ENCODE measurements around the gene KLC3.
"Not testable (repeated sequence)": the region's sequence is repeated elsewhere in the genome, so short reads cannot be mapped to it uniquely, and the experiment has no call there.

KLC3 gene

DNA sequence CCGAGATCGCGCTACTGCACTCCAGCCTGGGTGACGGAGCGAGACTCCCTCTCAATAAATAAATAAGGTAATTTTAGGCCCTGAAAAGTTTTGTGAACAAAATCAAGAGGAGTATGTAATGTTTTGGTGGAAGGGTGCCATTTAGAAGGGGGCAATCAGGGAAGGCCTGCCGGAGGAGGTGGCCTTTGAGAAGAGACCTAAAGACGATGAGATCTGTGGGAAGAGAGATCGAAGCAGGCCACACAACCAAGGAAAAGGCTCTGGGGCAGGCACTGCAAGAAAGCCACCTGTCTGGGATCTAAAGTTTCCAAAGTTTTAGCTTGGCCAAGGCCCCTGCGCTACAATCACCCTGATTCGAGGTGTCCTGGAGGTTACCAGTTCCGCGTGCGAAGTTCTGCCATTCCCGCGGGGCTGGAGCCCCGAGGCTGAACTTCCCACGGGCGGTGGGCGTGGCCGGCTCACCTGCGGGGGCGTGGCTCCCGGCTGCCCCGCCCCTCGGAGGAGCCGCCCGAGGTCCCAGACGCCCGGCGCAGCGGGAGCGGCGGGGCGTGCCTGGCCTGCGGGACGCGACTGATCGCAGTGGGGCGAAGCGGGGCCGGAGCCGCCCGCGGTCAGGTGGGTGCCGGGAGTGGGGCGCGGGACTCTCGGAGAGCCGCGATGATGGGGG lies at the start of gene KLC3:
KLC3 (plus strand) TSS at position 519 of the 667 bp plus-strand sequence. CDS start 4,792 bp downstream, outside the sequence.
- DNase-seq, result peak; percentile 42

DNA sequence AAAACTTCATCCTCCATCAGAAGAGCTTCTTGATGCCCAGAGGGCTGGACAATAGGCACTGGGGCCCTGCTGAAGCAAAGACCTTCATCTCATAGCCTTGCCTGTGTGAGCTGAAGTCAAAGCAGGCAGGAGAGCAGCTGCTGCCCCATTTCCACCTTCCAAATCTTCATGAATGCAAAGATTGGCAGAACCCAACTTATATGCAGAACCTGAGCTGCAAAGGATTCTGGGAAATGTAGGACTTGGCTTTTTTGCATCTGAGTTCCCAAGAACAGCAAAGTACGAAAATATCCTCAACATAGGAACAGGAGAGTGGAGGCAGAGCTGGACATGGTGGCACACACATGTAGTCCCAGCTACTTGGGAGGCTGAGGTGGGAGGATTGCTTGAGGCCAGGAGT lies 48.7 kb upstream of the KLC3 start:
- DNase-seq, result no peak

DNA sequence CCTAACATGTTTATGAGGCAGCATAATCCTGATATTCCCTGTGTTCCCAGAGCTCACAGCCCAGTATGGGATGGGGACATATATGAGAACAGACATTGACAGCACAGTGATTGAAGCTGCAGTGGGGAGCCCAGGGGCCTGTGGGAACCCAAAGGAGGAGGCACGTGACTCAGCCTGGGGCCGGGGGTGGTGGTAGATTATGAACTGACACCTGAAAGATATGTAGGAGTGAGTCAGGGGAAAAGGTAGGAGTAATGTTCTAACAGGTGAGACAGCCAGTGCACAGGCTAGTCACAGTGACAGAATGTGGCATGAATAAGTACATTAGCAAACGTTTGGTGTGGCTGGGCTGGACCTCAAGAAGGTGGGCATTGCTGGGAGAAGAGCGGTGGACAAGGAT lies 46.9 kb upstream of the KLC3 start:
- DNase-seq, result no peak

- peak; percentile 27 for DNase-seq
Measured at GRCh38 chr19:45294291-45295029, 46.1 kb upstream of the KLC3 start.

DNA sequence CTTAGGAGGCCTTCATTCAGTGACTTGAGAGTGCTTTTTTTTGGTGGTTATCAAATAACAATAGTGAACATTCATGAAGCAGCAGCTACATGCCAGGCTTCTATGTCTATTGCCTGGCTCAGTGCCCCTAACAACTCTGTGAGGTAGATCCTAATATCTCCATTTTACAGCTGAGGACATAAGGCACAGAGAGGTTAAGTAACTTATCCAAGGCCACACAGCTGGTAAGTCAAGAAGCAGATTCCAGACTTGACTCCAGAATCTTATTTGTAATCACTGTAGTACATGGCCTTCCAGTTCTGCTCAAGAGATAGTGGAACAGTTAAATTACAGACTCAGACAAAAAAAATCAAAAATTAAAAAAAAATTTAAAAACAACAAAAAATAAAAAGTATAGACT lies 44.7 kb upstream of the KLC3 start:
- DNase-seq, result no peak

DNA sequence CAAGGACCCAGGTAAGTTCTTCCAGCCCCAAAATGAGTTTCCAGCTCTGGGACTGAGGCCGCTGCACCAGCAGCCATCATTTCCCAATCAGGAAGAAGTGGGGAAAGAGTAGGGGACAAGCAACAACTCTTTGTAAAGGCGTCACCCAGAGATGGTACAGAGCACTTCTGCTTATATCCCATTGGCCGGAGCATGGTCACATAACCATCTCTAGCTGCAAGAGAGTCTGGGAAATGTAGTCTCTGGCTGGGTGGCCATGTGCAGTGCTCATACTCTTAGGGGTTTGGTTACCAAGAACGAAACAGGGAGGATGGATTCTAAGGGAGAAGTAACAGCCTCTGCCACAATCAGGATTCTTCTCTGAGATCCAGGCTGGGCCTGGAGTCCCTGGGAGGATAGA lies 44.2 kb upstream of the KLC3 start:
- peak; percentile 31 for DNase-seq

GRCh38 chr19:45297674-45298073 lies 42.9 kb upstream of the KLC3 start:
- no peak for DNase-seq

DNA sequence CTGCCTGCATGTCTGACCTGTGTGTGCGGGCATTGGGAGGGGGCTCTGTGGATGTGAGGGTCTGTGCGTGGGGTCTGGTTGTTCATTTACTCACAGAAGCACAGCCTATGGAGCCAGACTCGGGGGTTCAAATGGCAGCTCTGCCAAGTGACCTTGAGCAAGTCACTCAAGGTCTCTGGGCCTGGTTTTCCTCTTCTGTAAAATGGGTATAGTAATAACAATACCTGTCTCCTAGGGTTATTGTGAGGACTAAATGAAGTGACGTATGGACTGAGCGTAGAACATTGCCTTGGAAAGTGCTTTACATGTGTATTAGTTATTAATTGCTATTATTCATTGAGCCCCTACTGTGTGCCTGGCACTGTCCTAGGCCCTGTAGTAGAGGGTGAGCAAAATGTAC lies 42.3 kb upstream of the KLC3 start:
- no peak for DNase-seq

- DNase-seq, result no peak
Measured at GRCh38 chr19:45299719-45300118, 40.8 kb upstream of the KLC3 start.

DNA sequence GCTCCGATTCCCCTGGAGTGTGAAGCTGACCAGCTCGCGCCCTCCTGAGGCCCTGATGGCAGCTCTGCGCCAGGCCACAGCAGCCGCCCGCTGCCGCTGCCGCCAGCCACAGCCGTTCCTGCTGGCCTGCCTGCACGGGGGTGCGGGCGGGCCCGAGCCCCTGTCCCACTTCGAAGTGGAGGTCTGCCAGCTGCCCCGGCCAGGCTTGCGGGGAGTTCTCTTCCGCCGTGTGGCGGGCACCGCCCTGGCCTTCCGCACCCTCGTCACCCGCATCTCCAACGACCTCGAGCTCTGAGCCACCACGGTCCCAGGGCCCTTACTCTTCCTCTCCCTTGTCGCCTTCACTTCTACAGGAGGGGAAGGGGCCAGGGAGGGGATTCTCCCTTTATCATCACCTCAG lies 38.1 kb upstream of the KLC3 start:
- no peak for DNase-seq

DNA sequence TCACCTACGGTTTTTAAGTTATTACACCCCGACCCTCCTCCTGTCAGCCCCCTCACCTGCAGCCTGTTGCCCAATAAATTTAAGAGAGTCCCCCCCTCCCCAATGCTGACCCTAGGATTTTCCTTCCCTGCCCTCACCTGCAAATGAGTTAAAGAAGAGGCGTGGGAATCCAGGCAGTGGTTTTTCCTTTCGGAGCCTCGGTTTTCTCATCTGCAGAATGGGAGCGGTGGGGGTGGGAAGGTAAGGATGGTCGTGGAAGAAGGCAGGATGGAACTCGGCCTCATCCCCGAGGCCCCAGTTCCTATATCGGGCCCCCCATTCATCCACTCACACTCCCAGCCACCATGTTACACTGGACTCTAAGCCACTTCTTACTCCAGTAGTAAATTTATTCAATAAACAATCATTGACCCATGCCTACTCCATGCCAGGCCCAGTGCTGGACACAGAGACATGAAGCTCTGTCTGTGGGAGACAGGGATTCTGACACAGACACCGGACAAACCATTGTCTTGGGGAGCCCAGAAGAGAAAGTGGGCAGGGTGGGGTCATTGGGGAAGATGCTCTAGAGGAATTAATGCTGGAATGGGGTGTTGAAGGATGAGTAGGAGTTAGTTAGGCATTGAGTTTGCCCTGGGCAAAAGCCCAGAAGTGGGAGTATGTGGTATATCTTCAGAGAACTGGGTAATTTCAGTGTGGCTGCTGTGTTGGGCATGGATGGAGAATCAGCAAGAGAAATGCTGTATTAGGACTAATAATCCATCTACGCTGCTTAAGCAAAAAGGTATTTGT lies 37.1 kb upstream of the KLC3 start:
- no peak for DNase-seq

- DNase-seq, result no peak
Measured at GRCh38 chr19:45304141-45304926, 36.2 kb upstream of the KLC3 start.

- DNase-seq, result no peak
Measured at GRCh38 chr19:45305007-45305406, 35.5 kb upstream of the KLC3 start.

GRCh38 chr19:45305421-45305820 lies 35.1 kb upstream of the KLC3 start:
- no peak for DNase-seq

GRCh38 chr19:45306040-45306439 lies 34.5 kb upstream of the KLC3 start:
- no peak for DNase-seq

DNA sequence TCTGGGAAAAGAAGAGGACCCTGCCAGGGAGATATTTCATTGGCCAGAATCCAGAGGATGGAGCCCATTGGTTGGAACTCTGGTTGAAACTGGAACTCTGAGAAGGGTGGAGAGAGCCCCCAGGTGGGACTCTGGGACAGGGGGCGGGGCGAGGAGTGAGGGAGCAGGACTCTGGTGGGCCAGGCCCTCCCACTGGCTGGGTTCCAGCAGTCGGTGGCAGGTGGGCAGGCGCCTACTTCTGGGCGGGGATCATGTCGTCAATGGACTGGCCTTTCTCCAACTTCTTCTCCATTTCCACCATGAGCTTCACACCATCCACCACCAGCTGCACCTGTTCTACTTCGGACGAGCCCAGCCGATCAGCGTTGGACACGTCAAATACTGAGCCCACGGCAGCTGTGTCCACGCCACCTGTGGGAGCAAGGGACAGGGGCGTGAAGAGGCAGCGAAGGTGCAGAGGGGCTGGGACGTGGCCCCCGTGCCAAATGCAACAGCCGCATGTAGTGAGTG lies 34.0 kb upstream of the KLC3 start:
- DNase-seq, result peak; percentile 82

DNA sequence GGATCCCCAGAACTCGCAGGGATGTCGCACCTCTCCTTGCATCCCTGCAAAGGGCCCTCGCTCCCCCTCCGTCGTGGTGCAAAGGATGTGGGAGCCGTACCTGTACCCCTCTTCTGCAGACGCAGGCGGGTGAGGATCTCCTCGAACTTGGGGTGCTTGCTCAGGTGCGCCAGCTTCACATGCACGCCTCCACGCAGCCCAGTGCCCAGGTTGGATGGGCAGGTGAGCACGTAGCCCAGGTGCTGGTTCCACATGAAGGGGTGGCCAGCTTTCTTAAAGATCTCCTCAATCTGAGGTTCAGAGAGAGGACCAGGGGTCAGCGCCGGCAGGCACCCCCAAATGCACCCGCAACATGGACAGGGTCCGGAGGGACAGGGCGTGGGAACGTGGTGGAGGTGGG lies 33.2 kb upstream of the KLC3 start:
- no peak for DNase-seq

DNA sequence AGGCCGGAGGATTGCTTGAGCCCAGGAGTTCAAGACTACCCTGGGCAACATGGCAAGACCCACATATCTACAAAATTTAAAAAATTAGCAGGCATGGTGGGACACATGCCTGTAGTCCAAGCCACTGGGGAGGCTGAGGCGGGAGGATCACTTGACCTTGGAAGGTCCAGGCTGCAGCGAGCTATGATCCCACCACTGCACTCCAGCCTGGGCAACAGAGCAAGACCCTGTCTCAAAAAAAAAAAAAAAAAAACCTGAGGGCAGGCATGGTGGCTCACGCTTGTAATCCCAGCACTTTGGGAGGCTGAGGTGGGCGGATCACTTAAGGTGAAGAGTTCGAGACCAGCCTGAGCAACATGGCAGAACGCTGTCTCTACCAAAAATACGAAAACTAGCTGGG lies 31.2 kb upstream of the KLC3 start:
- DNase-seq, result not testable (repeated sequence)

- peak; percentile 28 for DNase-seq
Measured at GRCh38 chr19:45311621-45312020, 28.9 kb upstream of the KLC3 start.

DNA sequence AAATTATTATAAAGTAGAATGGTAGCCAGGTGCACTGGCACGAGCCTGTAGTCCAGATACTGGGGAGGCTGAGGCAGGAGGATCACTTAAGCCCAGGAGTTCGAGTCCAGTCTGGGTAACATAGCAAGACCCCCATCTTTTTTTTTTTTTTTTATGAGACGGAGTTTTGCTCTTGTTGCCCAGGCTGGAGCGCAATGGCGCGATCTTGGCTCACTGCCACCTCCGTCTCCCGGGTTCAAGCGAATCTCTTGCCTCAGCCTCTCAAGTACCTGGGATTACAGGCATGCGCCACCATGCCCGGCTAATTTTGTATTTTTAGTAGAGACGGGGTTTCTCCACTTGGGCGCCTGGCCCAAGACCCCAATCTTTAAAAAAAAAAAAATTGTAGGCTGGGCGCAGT lies 28.3 kb upstream of the KLC3 start:
- DNase-seq, result not testable (repeated sequence)

DNA sequence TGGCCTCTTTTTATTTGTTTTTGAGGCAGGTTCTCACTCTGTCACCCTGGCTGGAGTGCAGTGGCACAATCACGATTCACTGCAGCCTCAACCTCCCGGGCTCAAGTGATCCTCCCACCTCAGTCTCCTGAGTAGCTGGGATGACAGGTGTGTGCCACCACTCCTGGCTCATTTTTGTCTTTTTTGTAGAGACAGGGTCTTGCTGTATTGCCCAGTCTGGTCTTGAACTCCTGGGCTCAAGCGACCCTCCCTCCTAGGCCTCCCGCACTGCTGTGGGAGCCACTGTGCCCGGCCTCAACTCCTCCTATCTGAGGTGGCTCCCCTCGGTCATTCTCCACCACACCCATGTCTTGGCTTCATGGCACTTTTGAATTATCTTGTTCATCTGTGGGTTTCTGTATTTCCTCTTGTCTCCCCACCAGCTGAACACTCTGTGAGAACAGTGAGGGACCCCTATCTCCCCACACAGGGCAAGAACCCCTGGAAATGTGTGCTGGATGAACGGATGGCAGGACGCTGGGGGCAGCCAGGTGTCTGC lies 25.8 kb upstream of the KLC3 start:
- DNase-seq, result no peak

DNA sequence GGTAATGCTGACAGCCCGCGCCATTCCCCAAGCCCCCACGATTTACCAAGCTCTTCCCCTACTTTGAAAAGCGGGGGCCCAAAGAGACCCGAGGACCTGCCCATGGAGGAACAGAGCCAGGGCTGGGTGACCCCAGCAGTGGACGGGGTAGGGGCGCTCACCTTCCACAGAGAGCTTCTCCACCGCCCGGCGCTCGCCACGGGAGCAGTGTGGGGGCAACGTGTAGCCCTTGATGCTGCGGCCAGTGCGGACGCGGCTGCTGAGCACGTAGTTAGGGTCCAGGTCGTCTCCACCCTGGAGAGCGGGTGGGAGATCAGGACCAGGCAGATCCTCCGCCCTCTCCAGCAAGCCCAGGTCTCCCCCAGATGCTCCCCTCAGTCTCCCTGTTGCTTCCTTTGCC lies 25.2 kb upstream of the KLC3 start:
- no peak for DNase-seq
